Choroid plexus epithelial cell (primary cell): Measurements from ENCODE around the gene KIAA1958.

Experiments
- DNase-seq: peaks from one replicate; pipeline ENCODE4 v3.0.0-alpha.2; 2010; ENCODE audit warnings: low read depth
- H3K4me3 ChIP-seq: 2 replicates; pipeline ENCODE4 v1.5.1; 2011; ENCODE audit warnings: low read depth, mild to moderate bottlenecking, control low read depth, low read length, moderate library complexity
- TF ChIP-seq, protein P1 (sequence below): conservative IDR thresholded peaks from 2 replicates; pipeline ENCODE4 v1.5.1; 2011; ENCODE audit warnings: low read depth, mild to moderate bottlenecking, control low read depth, inconsistent platforms, low read length, moderate library complexity

KIAA1958 gene

DNA sequence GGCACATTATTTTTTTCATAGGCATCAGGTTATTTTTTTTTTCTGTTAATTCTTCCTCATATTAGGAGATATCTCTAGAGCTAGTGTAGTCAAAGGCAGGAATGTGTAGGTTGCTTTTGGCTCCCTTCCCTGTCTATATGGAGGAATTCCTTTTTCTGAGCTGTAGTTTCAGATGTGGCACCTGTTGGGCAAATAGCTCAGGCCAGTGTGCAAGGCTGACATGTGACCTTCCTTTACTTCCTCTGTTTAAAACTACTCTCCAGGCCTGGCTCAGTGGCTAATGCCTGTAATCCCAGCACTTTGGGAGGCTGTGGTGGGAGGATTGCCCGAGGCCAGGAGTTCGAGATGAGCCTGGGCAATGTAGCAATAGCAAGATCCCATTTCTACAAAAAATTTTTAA is 40.5 kb upstream of the KIAA1958 start:
- H3K4me3 ChIP-seq: no peak overlapping the region
- no peak for DNase-seq
- TF ChIP-seq, protein P1, sequence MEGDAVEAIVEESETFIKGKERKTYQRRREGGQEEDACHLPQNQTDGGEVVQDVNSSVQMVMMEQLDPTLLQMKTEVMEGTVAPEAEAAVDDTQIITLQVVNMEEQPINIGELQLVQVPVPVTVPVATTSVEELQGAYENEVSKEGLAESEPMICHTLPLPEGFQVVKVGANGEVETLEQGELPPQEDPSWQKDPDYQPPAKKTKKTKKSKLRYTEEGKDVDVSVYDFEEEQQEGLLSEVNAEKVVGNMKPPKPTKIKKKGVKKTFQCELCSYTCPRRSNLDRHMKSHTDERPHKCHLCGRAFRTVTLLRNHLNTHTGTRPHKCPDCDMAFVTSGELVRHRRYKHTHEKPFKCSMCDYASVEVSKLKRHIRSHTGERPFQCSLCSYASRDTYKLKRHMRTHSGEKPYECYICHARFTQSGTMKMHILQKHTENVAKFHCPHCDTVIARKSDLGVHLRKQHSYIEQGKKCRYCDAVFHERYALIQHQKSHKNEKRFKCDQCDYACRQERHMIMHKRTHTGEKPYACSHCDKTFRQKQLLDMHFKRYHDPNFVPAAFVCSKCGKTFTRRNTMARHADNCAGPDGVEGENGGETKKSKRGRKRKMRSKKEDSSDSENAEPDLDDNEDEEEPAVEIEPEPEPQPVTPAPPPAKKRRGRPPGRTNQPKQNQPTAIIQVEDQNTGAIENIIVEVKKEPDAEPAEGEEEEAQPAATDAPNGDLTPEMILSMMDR: no peak

DNA sequence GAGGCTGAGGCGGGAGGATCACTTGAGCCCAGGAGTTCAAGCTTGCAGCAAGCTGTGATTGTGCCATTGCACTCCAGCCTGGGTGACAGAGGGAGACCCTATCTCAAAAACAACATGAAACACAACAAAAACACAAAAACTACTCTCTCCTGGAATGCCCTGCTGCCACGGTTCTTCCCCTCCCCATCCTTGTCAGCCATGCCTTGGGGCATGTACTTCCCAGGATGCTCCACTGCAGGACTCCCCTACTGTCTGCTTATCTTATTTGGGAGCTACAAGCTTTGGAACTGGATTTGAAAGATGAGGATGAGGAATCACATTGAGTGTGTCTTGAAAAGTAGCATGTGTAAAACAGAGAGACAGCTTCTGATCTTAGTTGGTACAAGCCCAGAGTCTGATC is 40.1 kb upstream of the KIAA1958 start:
- TF ChIP-seq, protein P1: no peak
- no peak for DNase-seq
- H3K4me3 ChIP-seq: no peak overlapping the region

DNA sequence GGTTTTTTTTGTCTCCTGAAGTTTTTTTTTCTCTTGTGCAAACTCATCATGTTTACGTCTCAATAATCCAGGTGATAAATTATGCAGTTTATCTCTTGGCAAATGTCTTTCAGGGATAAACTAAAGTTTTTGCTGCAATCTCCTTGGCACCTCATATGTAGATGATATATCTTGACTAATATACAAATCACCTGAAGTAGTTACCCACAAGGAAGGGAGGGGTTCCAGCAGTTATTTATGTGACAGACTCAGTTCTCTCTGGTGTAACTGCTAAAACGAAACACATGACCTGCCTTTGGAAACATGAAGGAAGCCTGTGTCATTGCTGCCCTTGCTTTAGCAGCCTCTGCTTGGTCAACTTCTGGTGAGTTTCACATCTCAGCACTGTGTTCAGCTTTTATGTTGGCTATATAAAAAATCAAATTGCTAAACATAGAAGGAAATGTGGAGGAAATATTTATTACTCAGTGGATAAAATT is 39.3 kb upstream of the KIAA1958 start:
- DNase-seq: peak; percentile 11
- TF ChIP-seq, protein P1: no peak
- H3K4me3 ChIP-seq: no peak overlapping the region

DNA sequence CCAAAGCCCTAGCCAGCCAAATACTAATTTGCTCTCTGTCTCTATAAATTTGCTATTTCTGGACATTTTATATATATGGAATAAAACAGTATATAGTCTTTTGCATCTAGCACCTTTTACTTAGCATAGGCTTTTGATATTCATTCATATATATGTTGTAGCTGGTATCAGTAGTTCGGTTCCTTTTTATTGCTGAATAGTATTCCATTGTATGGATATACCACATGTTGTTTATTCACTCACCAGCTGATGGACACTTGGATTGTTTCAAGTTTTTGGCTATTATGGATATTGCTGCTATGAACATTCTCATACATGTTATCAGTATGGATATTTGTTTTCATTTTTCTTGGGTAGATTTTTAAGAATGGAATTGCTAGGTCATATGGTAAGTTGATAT is 23.8 kb upstream of the KIAA1958 start:
- no peak overlapping the region for H3K4me3 ChIP-seq
- no peak for DNase-seq
- TF ChIP-seq, protein P1: no peak

DNA sequence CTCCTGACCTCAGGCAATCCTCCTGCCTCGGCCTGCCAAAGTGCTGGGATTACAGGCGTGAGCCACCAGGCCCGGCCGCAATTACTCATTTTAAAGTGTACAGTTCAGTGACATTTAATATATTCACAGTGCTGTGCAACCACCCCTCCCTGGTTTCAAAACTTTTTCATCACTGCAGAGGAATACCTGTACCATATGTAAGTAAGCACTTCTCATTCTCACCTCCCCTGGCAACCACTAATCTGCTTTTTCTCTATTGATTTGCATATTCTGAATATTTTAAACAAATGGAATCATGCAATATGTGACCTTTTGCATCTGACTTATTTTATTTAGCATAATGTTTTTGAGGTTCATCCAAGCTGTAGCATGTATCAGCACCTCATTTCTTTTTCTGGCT is 21.3 kb upstream of the KIAA1958 start:
- no peak for DNase-seq
- TF ChIP-seq, protein P1: no peak
- no peak overlapping the region for H3K4me3 ChIP-seq

DNA sequence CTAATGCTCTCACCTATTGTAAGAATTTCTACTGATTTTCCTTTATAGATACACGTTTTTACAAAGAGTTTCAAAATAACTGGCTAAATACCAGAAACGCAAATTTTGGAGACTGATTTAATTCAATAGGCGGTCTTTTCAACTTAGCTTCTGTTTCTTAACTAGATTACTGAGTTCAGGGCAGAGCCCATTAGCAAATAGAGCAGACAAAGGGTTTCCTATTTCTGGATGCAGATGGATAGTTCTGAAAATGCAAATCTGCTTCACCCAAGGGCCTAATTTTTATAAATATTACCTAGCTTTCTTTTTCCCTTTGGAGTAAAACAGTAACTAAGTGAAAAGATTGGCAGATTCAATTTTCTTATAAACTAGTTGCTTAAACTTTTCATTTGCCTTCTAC is 13.6 kb upstream of the KIAA1958 start:
- TF ChIP-seq, protein P1: no peak
- H3K4me3 ChIP-seq: no peak overlapping the region
- DNase-seq: no peak

DNA sequence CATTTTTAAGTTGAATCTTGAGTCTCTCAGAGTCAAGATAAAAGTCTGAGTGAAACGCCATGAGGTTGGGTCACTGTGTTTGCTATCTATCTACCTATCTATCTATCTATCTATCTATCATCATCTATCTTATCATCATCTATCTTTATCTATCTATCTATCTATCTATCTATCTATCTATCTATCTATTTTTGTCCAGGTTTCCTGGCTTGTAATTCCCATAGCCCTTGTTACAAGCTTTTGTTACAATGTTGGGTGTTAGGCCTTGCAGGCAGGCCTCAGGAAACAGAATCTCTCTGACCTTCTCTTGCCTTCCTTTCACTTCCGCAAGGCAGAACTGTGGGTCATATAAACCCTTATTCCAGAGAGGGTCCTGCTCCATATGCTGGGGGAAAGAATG is 12.6 kb upstream of the KIAA1958 start:
- no peak for DNase-seq
- no peak overlapping the region for H3K4me3 ChIP-seq
- TF ChIP-seq, protein P1: no peak
